K562 (cell line): ENCODE measurements around the gene KATNB1. TPM values are rescaled to one million over a fixed set of nuclear protein-coding genes. Genes with fewer than 3 reads are reported as not detected.
A peak's percentile ranks its signal among the peaks of the same experiment; 100 is the strongest.

Experiments used
- ATF4 ChIP-seq: fragments of 450-650 bp; formaldehyde crosslinking; IDR thresholded peaks from 2 replicates; pipeline ENCODE4 v1.4.0; 2022; ENCODE audit warnings: mild to moderate bottlenecking, moderate library complexity
- CHD7 ChIP-seq: fragments of 200-600 bp; sonication (generic); IDR thresholded peaks from one replicate; pipeline ENCODE4 v1.6.1; 2012; ENCODE audit warnings: mild to moderate bottlenecking, low read depth, low read length, inconsistent platforms
- CXXC5 ChIP-seq: fragments of 250-450 bp; sonication (Bioruptor Pico); IDR thresholded peaks from 2 replicates; pipeline ENCODE4 v1.8.0; 2022; ENCODE audit warnings: inconsistent platforms, mild to moderate bottlenecking, moderate library complexity
- ELF2 ChIP-seq: fragments of 250-450 bp; sonication (Bioruptor Pico); IDR thresholded peaks from 2 replicates; pipeline ENCODE4 v1.5.0; 2021; ENCODE audit warnings: mild to moderate bottlenecking
- HMGN3 ChIP-seq: IDR thresholded peaks from 2 replicates; pipeline ENCODE4 v1.6.1; 2011; ENCODE audit warnings: borderline replicate concordance, low read depth, mild to moderate bottlenecking, mixed read lengths, low read length; ENCODE audit not compliant: insufficient read length; ENCODE audit errors: extremely low read depth
- HNRNPL ChIP-seq: fragments of 200-400 bp; formaldehyde crosslinking; IDR thresholded peaks from 2 replicates; pipeline ENCODE4 v1.6.1; 2017; ENCODE audit warnings: low read depth, mild to moderate bottlenecking, low read length
- MTA3 ChIP-seq: fragments of 450-650 bp; formaldehyde crosslinking; IDR thresholded peaks from 2 replicates; pipeline ENCODE4 v1.6.1; 2017; ENCODE audit warnings: mild to moderate bottlenecking, borderline replicate concordance
- NFE2L1 ChIP-seq: fragments of 450-650 bp; IDR thresholded peaks from 2 replicates; pipeline ENCODE4 v1.6.1; 2016; ENCODE audit warnings: missing genetic modification characterization, low read depth, mild to moderate bottlenecking, missing compliant biosample characterization, moderate library complexity, borderline replicate concordance
- PATZ1 ChIP-seq: fragments of 250-450 bp; sonication (Bioruptor Pico); IDR thresholded peaks from 2 replicates; pipeline ENCODE4 v1.5.0; 2020; ENCODE audit warnings: mild to moderate bottlenecking, borderline replicate concordance
- RBM25 ChIP-seq: fragments of 200-400 bp; formaldehyde crosslinking; IDR thresholded peaks from 2 replicates; pipeline ENCODE4 v1.6.1; 2018; ENCODE audit warnings: low read length, low read depth, moderate library complexity; ENCODE audit not compliant: severe bottlenecking
- SMARCA4 ChIP-seq: fragments of 450-650 bp; IDR thresholded peaks from 2 replicates; pipeline ENCODE4 v1.6.1; 2016
- SMARCA5 ChIP-seq: fragments of 450-650 bp; IDR thresholded peaks from 2 replicates; pipeline ENCODE4 v1.6.1; 2016
- SMARCE1 ChIP-seq: fragments of 450-650 bp; IDR thresholded peaks from 2 replicates; pipeline ENCODE4 v1.7.1; 2016; ENCODE audit warnings: mild to moderate bottlenecking
- ZNF121 ChIP-seq: sonication (generic); formaldehyde crosslinking; conservative IDR thresholded peaks from 2 replicates; pipeline ENCODE4 v1.8.0; 2022; ENCODE audit warnings: missing genetic modification reagents
- ZNF124 ChIP-seq: sonication (generic); formaldehyde crosslinking; IDR thresholded peaks from 2 replicates; pipeline ENCODE4 v1.8.1; 2022; ENCODE audit warnings: missing genetic modification reagents
- polyA plus RNA-seq, 8 experiments: library from polyadenylated mRNA; depleted of rRNA in 4 of 8; stranded (reverse) in 5 of 8; unstranded in 3 of 8; fragments of >200 nt; fragmentation: Nextera tagmentation in 2 of 8; fragmentation: Illumina TruSeq in 1 of 8; extraction: Ambion mirVana in 2 of 8; extraction: Trizol in 1 of 8; gene quantifications; 2 replicates each; pipeline versions ENCODE4 v1.2.1 to v1.2.3, GENCODE V29; 2011 to 2014; ENCODE audit warnings: inconsistent platforms in 1 of 8, missing spikeins in 1 of 8
- total RNA-seq, 7 experiments: library from RNA; depleted of rRNA in 6 of 7; stranded (reverse); fragments of >200 nt in 6 of 7; fragmentation: Illumina TruSeq in 2 of 7; extraction: Trizol in 2 of 7; gene quantifications; 2 replicates each; pipeline versions ENCODE4 v1.2.1 to v1.2.3, GENCODE V29; 2011 to 2021; ENCODE audit warnings: low replicate concordance in 1 of 7

The KATNB1 gene
- total and polyA plus RNA-seq, 9 of the 15 experiments (the other 6 are each of a cell fraction or from before 2014, with no cell fraction given) = 1.2 to 52.6 (median 21.9) TPM

DNA sequence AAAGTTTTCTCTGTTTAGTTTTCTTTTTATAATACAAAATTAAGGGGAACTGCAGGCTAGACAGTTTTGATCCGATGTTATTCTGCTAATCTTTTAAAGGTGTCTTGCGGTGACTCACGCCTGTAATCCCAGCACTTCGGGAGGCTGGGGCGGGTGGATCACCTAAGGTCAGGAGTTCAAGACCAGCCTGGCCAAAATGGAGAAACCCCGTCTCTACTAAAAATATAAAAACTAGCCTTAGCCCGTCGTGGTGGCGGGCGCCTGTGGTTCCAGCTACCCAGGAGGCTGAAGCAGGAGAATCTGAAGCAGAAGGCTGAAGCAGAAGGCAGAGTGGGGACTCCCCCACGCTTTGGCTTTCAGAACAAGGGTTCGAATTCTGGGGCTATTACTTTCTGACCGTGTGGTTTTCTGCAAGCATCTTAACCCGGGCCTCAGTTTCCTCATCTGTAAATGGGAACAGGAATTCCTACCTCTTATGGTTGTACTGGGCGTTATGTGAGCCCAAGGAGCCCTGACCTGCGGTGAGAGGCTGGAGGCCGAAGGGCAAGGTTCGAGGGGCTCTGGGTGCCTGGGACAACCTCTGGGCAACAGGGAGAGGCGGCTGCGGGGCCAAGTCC is 1.2 kb upstream of the KATNB1 start (continued):
- TF ChIP-seq CHD7 (no peak), RBM25 (peak; percentile 61), SMARCE1 (0 out of 2 replicates have a peak, but pooled peaks have one; percentile 16), PATZ1 (CRISPR knock-in tag) (no peak), ZNF121 (no peak), SMARCA5 (no peak), MTA3 (no peak), ZNF124 (CRISPR knock-in tag) (no peak), ATF4 (no peak), ELF2 (no peak), SMARCA4 (peak; percentile 51; the same call in 1 of the 2 replicates), HMGN3 (no peak), HNRNPL (no peak), CXXC5 (CRISPR knock-in tag) (no peak), NFE2L1 (no peak)
